Uterus (tissue), 2 donors: Measurements from ENCODE around the gene MICB.

ENCODE experiments used
- CTCF ChIP-seq, 4 experiments: fragments of 200-600 bp in 2 of 4; fragments of 450-650 bp in 2 of 4; sonication (generic) in 2 of 4; IDR thresholded peaks; one replicate each; pipeline ENCODE4 v1.5.1; 2016 to 2019; ENCODE audit warnings: antibody characterized with exemption in 4 of 4, mild to moderate bottlenecking in 2 of 4, moderate library complexity in 1 of 4
- POLR2A ChIP-seq, 2 donors: fragments of 450-650 bp; IDR thresholded peaks; one replicate each; pipeline ENCODE4 v1.6.1; 2016; ENCODE audit warnings: antibody characterized with exemption in 2 of 2, mild to moderate bottlenecking in 1 of 2, moderate library complexity in 1 of 2

GRCh38 chr6:31467151-31467550 lies 30.8 kb upstream of the MICB start:
- TF ChIP-seq CTCF (IDR thresholded peaks at IDR 0.05), result no peak
- TF ChIP-seq POLR2A (IDR thresholded peaks at IDR 0.05), result no peak
